Left cardiac atrium (tissue), 2 donors: Measurements from ENCODE around the gene CEMP1. TPM values are rescaled to one million over a fixed set of nuclear protein-coding genes. Genes with fewer than 3 reads are reported as not detected.

Experiments
- microRNA-seq, 2 donors: library from miRNA; unstranded; fragments of <30 nt; microRNA quantifications; one replicate each; pipeline ENCODE4 v1.2.0, GENCODE V29; 2020
- total RNA-seq, 2 donors: library from RNA; stranded (reverse); fragmentation: NEBNext Ultra II Directional; extraction: Animal tissue kit (Norgen Biotek cat#: 25700); gene quantifications; one replicate each; pipeline ENCODE4 v1.2.1, GENCODE V29; 2021
- donor health status: DM: no; HTN: yes; CAD: no; lungs with severe emphysema.
- donor health status: DM: yes; HTN: yes; CAD: no.

CEMP1 gene
- total RNA-seq, 2 donors from 2014 or later = not detected

Small RNAs within 50 kb of the gene (microRNA-seq; reads per million reads assigned to microRNA genes)
- gene MIR3178 = 0 reads per million in 2 donors

Other genes with a start within 250 kb of the CEMP1 start
- gene ABCA3, start 190.7 kb downstream of the CEMP1 start, total RNA-seq = 10 to 100 TPM in 1 of 2 donors, 1 to 10 TPM in 1; 9.6 to 12.4 TPM
- 1 to 10 TPM; 1.6 to 2.1 TPM for gene CCNF, start 102.0 kb downstream of the CEMP1 start, total RNA-seq
- 1 to 10 TPM in 1 of 2 donors, under 1 TPM in 1; 0.47 to 2.8 TPM for gene TEDC2, start 71.3 kb downstream of the CEMP1 start, total RNA-seq
- under 1 TPM; 0.39 to 0.65 TPM for gene NTN3, start 60.1 kb downstream of the CEMP1 start, total RNA-seq
- gene TBC1D24, start 56.3 kb downstream of the CEMP1 start, total RNA-seq = 10 to 100 TPM in 1 of 2 donors, 1 to 10 TPM in 1; 9.8 to 15.1 TPM
- 100 to 1,000 TPM; 162 to 197 TPM for gene ATP6V0C, start 17.5 kb downstream of the CEMP1 start, total RNA-seq
- gene AMDHD2, start 11.0 kb downstream of the CEMP1 start, total RNA-seq = 10 to 100 TPM; 15.8 to 21.8 TPM
- gene PDPK1, start 6.6 kb upstream of the CEMP1 start, total RNA-seq = 10 to 100 TPM; 32.6 to 39.4 TPM
- gene KCTD5, start 151.1 kb upstream of the CEMP1 start, total RNA-seq = 10 to 100 TPM; 11.6 to 15.2 TPM
- under 1 TPM; 0.44 to 0.65 TPM for gene PRSS27, start 188.8 kb upstream of the CEMP1 start, total RNA-seq
- 100 to 1,000 TPM; 266 to 321 TPM for gene SRRM2, start 221.2 kb upstream of the CEMP1 start, total RNA-seq
- gene ELOB, start 245.9 kb upstream of the CEMP1 start, total RNA-seq = 100 to 1,000 TPM; 262 to 270 TPM